A549 (cell line): Measurements from ENCODE around the gene SCYL1. TPM values are rescaled to one million over a fixed set of nuclear protein-coding genes. Genes with fewer than 3 reads are reported as not detected.

Source experiments
- ATAC-seq, 2 experiments: fragments of 200-7000 bp in 1 of 2; fragments of >200 bp in 1 of 2; cut with Nextera tagmentation in 1 of 2; cut with Tn5 transposase in 1 of 2; 3 replicates each; pipeline versions ENCODE4 v1.8.0 to v1.9.1; 2018 to 2020; ENCODE audit warnings: mild to moderate bottlenecking in 1 of 2, moderate library complexity in 1 of 2
- CTCF ChIA-PET: fragments of 300-600 bp; sonication (Branson Sonifier 250); formaldehyde crosslinking; extraction: SDS; loops from one replicate; lab custom pipeline; 2021; ENCODE audit warnings: antibody characterized with exemption, inconsistent platforms; lab: Yijun Ruan, JAX
- POLR2A ChIA-PET: fragments of 350-600 bp; formaldehyde crosslinking; extraction: SDS; loops from one replicate; lab custom pipeline; 2021; ENCODE audit warnings: antibody characterized with exemption, inconsistent platforms; lab: Yijun Ruan, JAX
- DNase-seq, 2 experiments: peaks; one replicate each; pipeline versions ENCODE4 v3.0.0 to v3.0.0-alpha.2; 2011 to 2016; ENCODE audit warnings: low read depth in 1 of 2, low spot score in 1 of 2
- FAIRE-seq: peaks from 2 replicates; lab custom pipeline; 2011; peaks lifted over from hg19 to GRCh38; lab: Jason Lieb, UNC
- H3K27ac ChIP-seq, 2 experiments: fragments of >200 bp; sonication (Bioruptor Twin); formaldehyde crosslinking; 3 replicates each; pipeline ENCODE4 v1.5.1; 2016 to 2017
- H3K4me1 ChIP-seq: fragments of >200 bp; sonication (Bioruptor Twin); formaldehyde crosslinking; 3 replicates; pipeline ENCODE4 v1.6.1; 2016
- H3K4me2 ChIP-seq: fragments of >200 bp; sonication (Bioruptor Twin); formaldehyde crosslinking; 3 replicates; pipeline ENCODE4 v1.6.1; 2016
- H3K4me3 ChIP-seq: fragments of >200 bp; sonication (Bioruptor Twin); formaldehyde crosslinking; 3 replicates; pipeline ENCODE4 v1.5.1; 2016
- H3K9me3 ChIP-seq: fragments of >200 bp; sonication (Bioruptor Twin); formaldehyde crosslinking; 3 replicates; pipeline ENCODE4 v1.6.1; 2016
- BHLHE40 ChIP-seq: IDR thresholded peaks from 2 replicates; pipeline ENCODE4 v1.6.1; 2012; ENCODE audit warnings: low read depth, low read length, inconsistent platforms
- CEBPB ChIP-seq, 2 experiments: fragments of >200 bp in 1 of 2; sonication (Bioruptor Twin) in 1 of 2; formaldehyde crosslinking in 1 of 2; IDR thresholded peaks; 2 replicates each; pipeline ENCODE4 v1.6.1; 2012 to 2016
- CHD2 ChIP-seq: fragments of 150-350 bp; IDR thresholded peaks from 2 replicates; pipeline ENCODE4 v1.6.1; 2014; ENCODE audit warnings: low read length; ENCODE audit not compliant: partially characterized antibody
- CHD4 ChIP-seq: fragments of 200-600 bp; sonication (generic); IDR thresholded peaks from 2 replicates; pipeline ENCODE4 v1.6.1; 2016; ENCODE audit warnings: antibody characterized with exemption, mild to moderate bottlenecking, borderline replicate concordance
- CTCF ChIP-seq: fragments of >200 bp; sonication (Bioruptor Twin); formaldehyde crosslinking; IDR thresholded peaks from 3 replicates; pipeline ENCODE4 v1.5.1; 2016
- ESRRA ChIP-seq: fragments of 150-350 bp; IDR thresholded peaks from 2 replicates; pipeline ENCODE4 v1.6.1; 2014; ENCODE audit warnings: mild to moderate bottlenecking, low read length, borderline replicate concordance
- FOSB ChIP-seq: fragments of 250-450 bp; sonication (Bioruptor Pico); IDR thresholded peaks from 2 replicates; pipeline ENCODE4 v1.5.0; 2020; ENCODE audit warnings: mild to moderate bottlenecking, moderate library complexity
- FOXS1 ChIP-seq: fragments of 250-450 bp; sonication (Bioruptor Pico); IDR thresholded peaks from 2 replicates; pipeline ENCODE4 v1.5.0; 2020; ENCODE audit warnings: mild to moderate bottlenecking, moderate library complexity
- GATA3 ChIP-seq: IDR thresholded peaks from 2 replicates; pipeline ENCODE4 v1.6.1; 2012; ENCODE audit warnings: borderline replicate concordance
- HDAC2 ChIP-seq: fragments of 200-600 bp; sonication (generic); IDR thresholded peaks from 2 replicates; pipeline ENCODE4 v1.6.1; 2016
- HEYL ChIP-seq: fragments of 250-450 bp; sonication (Bioruptor Pico); IDR thresholded peaks from 2 replicates; pipeline ENCODE4 v1.8.0; 2021; ENCODE audit warnings: mild to moderate bottlenecking, moderate library complexity
- HOXA7 ChIP-seq: fragments of 250-450 bp; sonication (Bioruptor Pico); IDR thresholded peaks from 2 replicates; pipeline ENCODE4 v1.5.0; 2020; ENCODE audit warnings: mild to moderate bottlenecking, moderate library complexity
- HOXB5 ChIP-seq: fragments of 250-450 bp; sonication (Bioruptor Pico); IDR thresholded peaks from 2 replicates; pipeline ENCODE4 v1.5.0; 2020; ENCODE audit warnings: mild to moderate bottlenecking, moderate library complexity
- JUNB ChIP-seq: fragments of >200 bp; sonication (Bioruptor Twin); formaldehyde crosslinking; IDR thresholded peaks from 2 replicates; pipeline ENCODE4 v1.6.1; 2016
- KDM5A ChIP-seq: fragments of 200-600 bp; sonication (generic); IDR thresholded peaks from 2 replicates; pipeline ENCODE4 v1.6.1; 2016; ENCODE audit warnings: antibody characterized with exemption, mild to moderate bottlenecking
- MAZ ChIP-seq: fragments of 150-350 bp; IDR thresholded peaks from 2 replicates; pipeline ENCODE4 v1.6.1; 2014; ENCODE audit warnings: antibody characterized with exemption, low read depth, low read length, borderline replicate concordance
- MYC ChIP-seq: IDR thresholded peaks from 2 replicates; pipeline ENCODE4 v1.6.1; 2012; ENCODE audit warnings: mild to moderate bottlenecking, inconsistent platforms, low read length, improper control_type of control experiment, borderline replicate concordance
- PHF8 ChIP-seq: fragments of 200-600 bp; sonication (generic); IDR thresholded peaks from 2 replicates; pipeline ENCODE4 v1.6.1; 2016; ENCODE audit warnings: low read depth, mild to moderate bottlenecking, antibody characterized with exemption, moderate library complexity, borderline replicate concordance
- POLR2A ChIP-seq: IDR thresholded peaks from 2 replicates; pipeline ENCODE4 v1.6.1; 2012; ENCODE audit warnings: mild to moderate bottlenecking, low read length
- POLR2AphosphoS2 ChIP-seq: conservative IDR thresholded peaks from 2 replicates; pipeline ENCODE4 v1.6.1; 2012; ENCODE audit warnings: low read length, improper control_type of control experiment, inconsistent platforms
- RAD21 ChIP-seq, 2 experiments: fragments of >200 bp in 1 of 2; sonication (Bioruptor Twin) in 1 of 2; formaldehyde crosslinking in 1 of 2; IDR thresholded peaks in 1 of 2; conservative IDR thresholded peaks in 1 of 2; 2 replicates in 1 of 2; 3 replicates in 1 of 2; pipeline ENCODE4 v1.6.1; 2012 to 2018; ENCODE audit warnings: inconsistent platforms in 1 of 2
- RARB ChIP-seq: fragments of 250-450 bp; sonication (Bioruptor Pico); IDR thresholded peaks from 2 replicates; pipeline ENCODE4 v1.8.0; 2021; ENCODE audit warnings: mild to moderate bottlenecking, moderate library complexity
- RCOR1 ChIP-seq: fragments of 150-350 bp; IDR thresholded peaks from 2 replicates; pipeline ENCODE4 v1.6.1; 2014; ENCODE audit warnings: antibody characterized with exemption, low read length, low read depth
- SMC3 ChIP-seq: fragments of >200 bp; sonication (Bioruptor Twin); formaldehyde crosslinking; IDR thresholded peaks from 3 replicates; pipeline ENCODE4 v1.6.1; 2018; ENCODE audit warnings: inconsistent platforms
- TP53 ChIP-seq: fragments of 250-450 bp; sonication (Bioruptor Pico); IDR thresholded peaks from 2 replicates; pipeline ENCODE4 v1.5.0; 2021; ENCODE audit warnings: mild to moderate bottlenecking, moderate library complexity
- ZC3H11A ChIP-seq: fragments of 450-650 bp; IDR thresholded peaks from 2 replicates; pipeline ENCODE4 v1.6.1; 2014; ENCODE audit warnings: antibody characterized with exemption, mild to moderate bottlenecking
- ZNF302 ChIP-seq: fragments of 250-450 bp; sonication (Bioruptor Pico); IDR thresholded peaks from 2 replicates; pipeline ENCODE4 v1.9.0; 2021; ENCODE audit warnings: inconsistent platforms, mild to moderate bottlenecking, moderate library complexity
- WGBS: methylation state at CpG from one replicate; pipeline ENCODE4 v1.1.6; 2017; ENCODE audit errors: missing lambda C conversion rate; 5-methylcytosine and 5-hydroxymethylcytosine counted together
- polyA plus RNA-seq, 4 experiments: library from polyadenylated mRNA; depleted of rRNA in 3 of 4; stranded (reverse); fragments of >200 nt; fragmentation: RNase III in 1 of 4; extraction: RNeasy Plus Mini Kit Qiagen cat#74134 plus additional on column Dnase treatment in 1 of 4; gene quantifications; 2 replicates in 3 of 4; 3 replicates in 1 of 4; pipeline ENCODE4 v1.2.3, GENCODE V29; 2011 to 2017
- TF ChIP-seq, protein P1 (sequence below): IDR thresholded peaks from 2 replicates; pipeline ENCODE4 v1.6.1; 2012; ENCODE audit warnings: low read depth, borderline replicate concordance
- TF ChIP-seq, protein P2 (sequence below): IDR thresholded peaks from 2 replicates; pipeline ENCODE4 v1.6.1; 2012
- TF ChIP-seq, protein P3 (sequence below): fragments of 450-650 bp; IDR thresholded peaks from 2 replicates; pipeline ENCODE4 v1.6.1; 2014; ENCODE audit warnings: antibody characterized with exemption

The SCYL1 gene
- polyA plus RNA-seq, 2 of the 4 experiments (the other 2 are of a cell fraction), result 30.8 to 46.8 TPM

DNA sequence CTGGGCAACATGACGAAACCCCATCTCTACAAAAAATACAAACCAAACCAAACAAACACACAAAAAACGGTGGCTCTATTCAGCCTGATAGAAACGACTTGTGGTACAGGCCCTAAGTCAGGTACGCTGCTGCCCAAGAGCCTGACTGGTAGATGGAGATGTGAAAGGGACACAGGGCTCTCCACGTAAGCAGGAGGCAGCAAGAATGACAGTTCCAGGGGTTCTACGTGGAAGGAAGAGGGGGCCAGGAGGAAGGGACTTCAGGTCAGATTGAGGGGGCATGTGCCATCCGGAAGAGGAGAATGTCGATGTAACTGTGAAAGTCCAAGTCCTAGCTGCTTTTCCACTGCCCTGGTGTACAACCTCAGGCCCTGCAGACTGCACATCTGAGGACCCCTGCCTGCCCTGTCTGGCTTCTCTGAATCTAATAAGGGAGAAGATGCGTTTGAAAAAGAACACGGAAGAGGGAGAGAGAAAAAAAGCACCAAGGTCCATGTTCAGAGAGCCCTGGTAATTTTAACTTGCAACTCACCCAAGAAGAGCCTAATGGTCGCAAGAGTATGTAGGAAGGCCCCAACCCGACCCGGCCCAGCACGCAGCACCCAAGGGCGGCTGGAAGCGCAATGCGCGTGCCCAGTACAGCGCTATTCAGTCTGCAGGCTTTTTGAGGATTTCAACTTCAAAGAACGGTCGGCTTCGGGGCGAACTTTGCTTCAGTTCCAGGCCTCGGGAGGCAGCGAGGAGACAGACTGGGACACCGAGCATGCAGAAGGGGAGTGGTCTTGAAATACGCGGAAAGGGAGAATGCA, 44.5 kb downstream of the SCYL1 start:
- Histone ChIP-seq H3K4me2 (peak overlapping the region; percentile 86), H3K9me3 (no peaks in the 10 kb centered on the region), H3K4me3 (peak overlapping the region; percentile 81), H3K4me1 (peaks cover 42% of the 10 kb centered on the region), H3K27ac (peak overlapping the region; percentile 83 to 98)
- no peak for DNase-seq
- WGBS, result 8% methylated on average over 28 of the region's 28 CpGs
- ChIA-PET CTCF (interaction anchor here (0.6 to 16.3 kb wide), 9 partner anchors 8 to 240 kb away, joined by 3 to 393 read pairs (median 7); partner anchors contain the start of genes KCNK7, LTBP3 and SCYL1), POLR2A (interaction anchor here (0.7 to 3.6 kb wide), 11 partner anchors 9 to 148 kb away, joined by 3 to 51 read pairs (median 4); partner anchors contain the start of genes LTBP3, PCNX3, RELA and SCYL1)
- ATAC-seq, result peak in 1 of 2 experiments; percentile 47; a peak in 3 of 6 replicates
- no peak for FAIRE-seq
- TF ChIP-seq PHF8 (0 out of 2 replicates have a peak, but pooled peaks have one; percentile 38), ESRRA (no peak), ZC3H11A (no peak), HDAC2 (no peak), CEBPB (IDR thresholded peaks at IDR 0.05) (no peak), POLR2A (0 out of 2 replicates have a peak, but pooled peaks have one; percentile 82), POLR2AphosphoS2 (no peak)
- TF ChIP-seq, protein P1, sequence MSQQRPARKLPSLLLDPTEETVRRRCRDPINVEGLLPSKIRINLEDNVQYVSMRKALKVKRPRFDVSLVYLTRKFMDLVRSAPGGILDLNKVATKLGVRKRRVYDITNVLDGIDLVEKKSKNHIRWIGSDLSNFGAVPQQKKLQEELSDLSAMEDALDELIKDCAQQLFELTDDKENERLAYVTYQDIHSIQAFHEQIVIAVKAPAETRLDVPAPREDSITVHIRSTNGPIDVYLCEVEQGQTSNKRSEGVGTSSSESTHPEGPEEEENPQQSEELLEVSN, result peak; percentile 65; the same call in 1 of the 2 replicates

GRCh38 chr11:65569973-65570918, 45.4 kb downstream of the SCYL1 start, which contains the start of gene ZNRD2:
ZNRD2 (plus strand) TSS chr11:65570477; CDS start chr11:65570492, 15 bp downstream.
- POLR2A ChIA-PET, result interaction anchor here (0.7 to 3.6 kb wide), 11 partner anchors 10 to 149 kb away, joined by 3 to 51 read pairs (median 4); partner anchors contain the start of genes LTBP3, PCNX3, RELA and SCYL1
- FAIRE-seq (peak; percentile 77), DNase-seq (peak; percentile 96 to 99), ATAC-seq (peak; percentile 72 to 86)
- peaks cover 49% of the 10 kb centered on the region for H3K4me1 ChIP-seq
- CTCF ChIA-PET, result interaction anchor here (0.6 to 16.3 kb wide), 12 partner anchors 9 to 452 kb away, joined by 3 to 393 read pairs (median 6); partner anchors contain the start of genes KCNK7, LTBP3 and SCYL1
- H3K4me2 ChIP-seq, result peak within 1 kb of the TSS; percentile 97
- peak within 1 kb of the TSS; percentile 81 for H3K4me3 ChIP-seq
- no peaks in the 10 kb centered on the region for H3K9me3 ChIP-seq
- WGBS, result under 1% methylated on average over 76 of the region's 89 CpGs
- peak within 1 kb of the TSS; percentile 83 to 98 for H3K27ac ChIP-seq
- TF ChIP-seq RAD21 (conservative IDR thresholded peaks at IDR 0.05 in 1 of 2, IDR thresholded peaks at IDR 0.05 in 1 of 2), result peak; percentile 56 to 67
- TF ChIP-seq, protein P2, sequence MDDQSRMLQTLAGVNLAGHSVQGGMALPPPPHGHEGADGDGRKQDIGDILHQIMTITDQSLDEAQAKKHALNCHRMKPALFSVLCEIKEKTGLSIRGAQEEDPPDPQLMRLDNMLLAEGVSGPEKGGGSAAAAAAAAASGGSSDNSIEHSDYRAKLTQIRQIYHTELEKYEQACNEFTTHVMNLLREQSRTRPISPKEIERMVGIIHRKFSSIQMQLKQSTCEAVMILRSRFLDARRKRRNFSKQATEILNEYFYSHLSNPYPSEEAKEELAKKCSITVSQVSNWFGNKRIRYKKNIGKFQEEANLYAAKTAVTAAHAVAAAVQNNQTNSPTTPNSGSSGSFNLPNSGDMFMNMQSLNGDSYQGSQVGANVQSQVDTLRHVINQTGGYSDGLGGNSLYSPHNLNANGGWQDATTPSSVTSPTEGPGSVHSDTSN, result no peak; the same call in 1 of the 2 replicates
- peak; percentile 97 for TF ChIP-seq KDM5A
- TF ChIP-seq CTCF, result peak; percentile 66
- TF ChIP-seq BHLHE40, result no peak
- peak; percentile 71 for TF ChIP-seq SMC3
- no peak for TF ChIP-seq CHD4
- no peak for TF ChIP-seq CHD2
- TF ChIP-seq, protein P3, sequence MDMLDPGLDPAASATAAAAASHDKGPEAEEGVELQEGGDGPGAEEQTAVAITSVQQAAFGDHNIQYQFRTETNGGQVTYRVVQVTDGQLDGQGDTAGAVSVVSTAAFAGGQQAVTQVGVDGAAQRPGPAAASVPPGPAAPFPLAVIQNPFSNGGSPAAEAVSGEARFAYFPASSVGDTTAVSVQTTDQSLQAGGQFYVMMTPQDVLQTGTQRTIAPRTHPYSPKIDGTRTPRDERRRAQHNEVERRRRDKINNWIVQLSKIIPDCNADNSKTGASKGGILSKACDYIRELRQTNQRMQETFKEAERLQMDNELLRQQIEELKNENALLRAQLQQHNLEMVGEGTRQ, result no peak
- TF ChIP-seq MAZ, result no peak
- no peak for TF ChIP-seq RARB (CRISPR knock-in tag)
- TF ChIP-seq FOSB (CRISPR knock-in tag), result no peak
- TF ChIP-seq, protein P1, result 0 out of 2 replicates have a peak, but pooled peaks have one; percentile 46
- no peak for TF ChIP-seq HEYL (CRISPR knock-in tag)
- TF ChIP-seq RCOR1, result no peak
- peak; percentile 61 for TF ChIP-seq MYC
- TF ChIP-seq JUNB, result no peak
- TF ChIP-seq HOXA7 (CRISPR knock-in tag), result no peak
- peak; percentile 19 for TF ChIP-seq GATA3
- TF ChIP-seq POLR2A, result peak; percentile 62
- TF ChIP-seq TP53, result no peak
- no peak for TF ChIP-seq FOXS1 (CRISPR knock-in tag)
- TF ChIP-seq ZNF302 (CRISPR knock-in tag), result no peak
- no peak for TF ChIP-seq HOXB5 (CRISPR knock-in tag)
